Limb (tissue), 2 donors: ENCODE measurements around the gene XPNPEP3.

Experiments
- DNase-seq, 2 donors: peaks; one replicate each; pipeline ENCODE4 v3.0.0-alpha.2; 2016; ENCODE audit errors: extremely low spot score in 2 of 2

Gene XPNPEP3

GRCh38 chr22:40939202-40939601 lies 82.3 kb downstream of the XPNPEP3 start:
- no peak for DNase-seq

GRCh38 chr22:40950962-40951794 lies 94.2 kb downstream of the XPNPEP3 start, which contains the start of gene RBX1:
TSS of gene RBX1 (plus strand) at chr22:40951378. CDS start at chr22:40951399, 21 bp downstream.
- peak; percentile 99 to 100 for DNase-seq

- no peak for DNase-seq
Observed at GRCh38 chr22:40951795-40952605, 95.1 kb downstream of the XPNPEP3 start.

GRCh38 chr22:40953471-40953870 lies 96.5 kb downstream of the XPNPEP3 start:
- DNase-seq: no peak

GRCh38 chr22:40954113-40954512 lies 97.2 kb downstream of the XPNPEP3 start:
- DNase-seq: no peak

GRCh38 chr22:40955571-40955970 lies 98.6 kb downstream of the XPNPEP3 start:
- no peak for DNase-seq

GRCh38 chr22:40957601-40958000 lies 100.7 kb downstream of the XPNPEP3 start:
- no peak for DNase-seq

GRCh38 chr22:40958299-40958698 lies 101.4 kb downstream of the XPNPEP3 start:
- DNase-seq: no peak

GRCh38 chr22:40960145-40960544 lies 103.2 kb downstream of the XPNPEP3 start:
- DNase-seq: no peak

- no peak for DNase-seq
Observed at GRCh38 chr22:40965936-40966725, 109.2 kb downstream of the XPNPEP3 start.

- DNase-seq: no peak
Observed at GRCh38 chr22:40966726-40967085, 109.8 kb downstream of the XPNPEP3 start.

GRCh38 chr22:40967111-40967760 lies 110.3 kb downstream of the XPNPEP3 start:
- no peak for DNase-seq

- DNase-seq: no peak
Observed at GRCh38 chr22:40972587-40972986, 115.6 kb downstream of the XPNPEP3 start.

GRCh38 chr22:40973144-40973543 lies 116.2 kb downstream of the XPNPEP3 start:
- DNase-seq: no peak

GRCh38 chr22:40975366-40975765 lies 118.4 kb downstream of the XPNPEP3 start:
- no peak for DNase-seq

GRCh38 chr22:40976866-40977700 lies 120.1 kb downstream of the XPNPEP3 start:
- DNase-seq: no peak

- no peak for DNase-seq
Observed at GRCh38 chr22:40979198-40979597, 122.2 kb downstream of the XPNPEP3 start.

- no peak for DNase-seq
Observed at GRCh38 chr22:40979871-40980270, 122.9 kb downstream of the XPNPEP3 start.
